SU-DHL-6 (cell line): ENCODE data around the gene IER3.

Experiments
- CTCF ChIP-seq: fragments of 200-600 bp; sonication (generic); IDR thresholded peaks from one replicate; pipeline ENCODE4 v1.5.1; 2017; ENCODE audit warnings: antibody characterized with exemption, mild to moderate bottlenecking, low read length, moderate library complexity; ENCODE audit not compliant: insufficient read depth, poor library complexity, severe bottlenecking
- EZH2phosphoT487 ChIP-seq: fragments of 200-600 bp; sonication (generic), shearing (Covaris generic); conservative IDR thresholded peaks from 2 replicates; pipeline ENCODE4 v1.6.1; 2018; ENCODE audit warnings: mild to moderate bottlenecking, antibody characterized with exemption, low read length, moderate library complexity, mixed read lengths

- TF ChIP-seq CTCF (no peak), EZH2phosphoT487 (no peak)
Measured at GRCh38 chr6:30781743-30782424, 37.5 kb upstream of the IER3 start.
